VCaP (cell line): ENCODE results near the gene HMGB4.

Source experiments
- H3K27ac ChIP-seq: fragments of 450-650 bp; 2 replicates; pipeline ENCODE4 v1.5.1; 2017
- CTCF ChIP-seq: fragments of 450-650 bp; conservative IDR thresholded peaks from 2 replicates; pipeline ENCODE4 v1.5.1; 2017; ENCODE audit warnings: mild to moderate bottlenecking, moderate library complexity

Gene HMGB4

DNA sequence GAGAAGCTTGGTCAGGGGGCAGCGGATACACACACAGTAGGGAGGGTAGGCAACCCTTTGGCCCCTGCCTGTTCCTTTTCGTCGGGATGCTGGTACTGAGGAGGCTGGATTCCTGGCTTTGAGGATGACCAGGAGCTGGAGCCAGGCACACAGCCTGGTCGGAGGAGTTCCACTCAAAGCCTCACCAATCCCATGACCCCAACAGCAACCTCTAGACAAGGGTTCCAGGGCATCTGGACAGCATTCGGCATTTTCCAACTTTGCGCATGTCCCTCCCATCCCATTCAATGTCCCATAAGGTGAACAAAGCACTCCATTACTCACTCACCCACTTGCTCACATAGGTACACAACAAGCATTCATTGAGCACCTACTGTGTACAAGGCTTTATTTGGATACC lies 42.6 kb upstream of the HMGB4 start:
- no peak for TF ChIP-seq CTCF

DNA sequence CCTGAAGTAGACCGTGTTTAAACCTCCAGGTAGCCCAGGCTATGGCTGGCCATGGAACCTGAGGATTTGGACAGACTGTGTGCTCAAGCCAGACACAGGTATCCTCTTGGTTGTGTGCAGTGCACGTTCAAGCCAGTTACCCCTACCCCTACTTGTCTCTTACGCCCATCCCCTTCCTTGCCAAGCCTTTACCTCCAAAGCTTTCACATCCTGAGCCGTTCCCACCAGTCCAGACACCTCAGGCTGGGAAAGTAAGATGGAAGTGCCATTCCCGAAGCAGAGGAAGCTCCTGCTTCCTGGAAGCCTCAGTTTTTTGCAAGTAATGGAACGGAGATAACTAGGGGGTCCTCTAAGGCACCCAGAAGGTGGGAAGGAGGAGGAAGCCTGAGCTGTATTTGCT lies 41.5 kb upstream of the HMGB4 start:
- no peak for TF ChIP-seq CTCF
- no peak overlapping the region for H3K27ac ChIP-seq

More for the DNA sequence above, 42.6 kb upstream of the HMGB4 start:
- no peak overlapping the region for H3K27ac ChIP-seq

DNA sequence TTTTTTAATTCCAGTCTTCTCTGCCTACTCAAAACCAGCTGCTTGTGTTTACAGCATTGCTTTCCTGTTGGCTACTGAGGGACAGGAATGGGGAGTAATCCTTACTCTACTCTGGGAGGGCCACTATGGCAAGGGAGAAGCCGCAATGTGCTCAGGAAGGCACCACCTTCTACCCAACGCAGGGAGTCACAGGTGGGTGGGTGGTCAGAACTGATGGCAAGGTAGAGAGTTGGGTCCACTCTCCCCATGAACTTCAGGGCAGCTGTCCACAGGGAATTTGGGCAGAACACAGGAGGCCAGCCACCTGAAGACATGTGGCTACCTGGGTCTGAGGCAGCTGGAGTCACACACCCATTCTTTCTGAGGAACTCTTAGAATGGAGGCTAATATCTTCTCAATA lies 40.5 kb upstream of the HMGB4 start:
- H3K27ac ChIP-seq, result no peak overlapping the region
- TF ChIP-seq CTCF, result no peak

GRCh38 chr1:33823830-33824229 lies 40.0 kb upstream of the HMGB4 start:
- no peak overlapping the region for H3K27ac ChIP-seq
- TF ChIP-seq CTCF, result no peak

DNA sequence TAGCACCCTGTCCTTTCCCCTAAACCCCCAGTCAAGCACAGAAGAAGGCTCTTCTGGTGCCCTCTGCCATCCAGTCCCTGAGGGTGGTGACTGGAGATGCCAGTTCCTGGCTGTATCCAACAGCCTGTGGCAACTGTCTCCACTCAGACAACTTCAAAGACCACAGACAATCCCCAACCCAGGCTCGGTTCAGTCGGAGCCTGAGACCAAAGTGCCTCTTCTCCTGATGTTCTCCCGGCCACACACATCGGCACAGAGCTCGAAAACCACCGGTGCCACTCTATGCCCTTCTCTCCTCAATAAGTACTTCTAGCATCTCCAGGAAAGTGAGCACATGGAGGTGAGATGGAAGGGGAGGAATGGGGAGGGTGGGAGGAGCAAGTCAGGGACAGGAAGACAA lies 39.6 kb upstream of the HMGB4 start:
- H3K27ac ChIP-seq, result no peak overlapping the region
- TF ChIP-seq CTCF, result no peak

GRCh38 chr1:33824971-33825370 lies 38.9 kb upstream of the HMGB4 start:
- no peak for TF ChIP-seq CTCF
- no peak overlapping the region for H3K27ac ChIP-seq

- H3K27ac ChIP-seq, result no peak overlapping the region
- no peak for TF ChIP-seq CTCF
These were observed 38.4 kb upstream of the HMGB4 start for GRCh38 chr1:33825506-33825905.

- TF ChIP-seq CTCF, result no peak
- no peak overlapping the region for H3K27ac ChIP-seq
These were observed 37.6 kb upstream of the HMGB4 start for GRCh38 chr1:33826311-33826710.
